Fibroblast of skin of back (primary cell): ENCODE data around the gene ICAM5.

Experiments used
- DNase-seq: peaks from one replicate; pipeline ENCODE4 v3.0.0-alpha.2; 2013

Gene ICAM5

GRCh38 chr19:10292206-10292788 lies 2.5 kb downstream of the ICAM5 start:
- DNase-seq = peak; percentile 66

- no peak for DNase-seq
These were observed 3.3 kb downstream of the ICAM5 start for GRCh38 chr19:10292789-10293636.

DNA sequence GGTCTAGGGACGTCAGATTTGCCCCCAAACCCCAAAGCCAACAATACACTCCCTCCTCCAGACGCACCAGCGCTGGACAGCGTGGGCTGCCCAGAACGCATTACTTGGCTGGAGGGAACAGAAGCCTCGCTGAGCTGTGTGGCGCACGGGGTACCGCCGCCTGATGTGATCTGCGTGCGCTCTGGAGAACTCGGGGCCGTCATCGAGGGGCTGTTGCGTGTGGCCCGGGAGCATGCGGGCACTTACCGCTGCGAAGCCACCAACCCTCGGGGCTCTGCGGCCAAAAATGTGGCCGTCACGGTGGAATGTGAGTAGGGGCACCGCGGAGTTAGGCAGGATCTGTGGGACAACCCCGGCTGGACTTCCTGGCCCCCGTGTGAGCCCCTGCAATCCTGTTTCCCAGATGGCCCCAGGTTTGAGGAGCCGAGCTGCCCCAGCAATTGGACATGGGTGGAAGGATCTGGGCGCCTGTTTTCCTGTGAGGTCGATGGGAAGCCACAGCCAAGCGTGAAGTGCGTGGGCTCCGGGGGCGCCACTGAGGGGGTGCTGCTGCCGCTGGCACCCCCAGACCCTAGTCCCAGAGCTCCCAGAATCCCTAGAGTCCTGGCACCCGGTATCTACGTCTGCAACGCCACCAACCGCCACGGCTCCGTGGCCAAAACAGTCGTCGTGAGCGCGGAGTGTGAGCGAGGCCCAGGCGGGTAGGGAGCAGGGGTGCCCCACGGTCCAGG lies 4.0 kb downstream of the ICAM5 start:
- no peak for DNase-seq

DNA sequence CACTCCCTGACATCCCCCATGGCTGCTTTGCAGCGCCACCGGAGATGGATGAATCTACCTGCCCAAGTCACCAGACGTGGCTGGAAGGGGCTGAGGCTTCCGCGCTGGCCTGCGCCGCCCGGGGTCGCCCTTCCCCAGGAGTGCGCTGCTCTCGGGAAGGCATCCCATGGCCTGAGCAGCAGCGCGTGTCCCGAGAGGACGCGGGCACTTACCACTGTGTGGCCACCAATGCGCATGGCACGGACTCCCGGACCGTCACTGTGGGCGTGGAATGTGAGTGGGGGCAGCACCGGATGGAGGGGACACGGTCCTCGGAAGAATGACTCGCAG lies 4.6 kb downstream of the ICAM5 start:
- no peak for DNase-seq

DNA sequence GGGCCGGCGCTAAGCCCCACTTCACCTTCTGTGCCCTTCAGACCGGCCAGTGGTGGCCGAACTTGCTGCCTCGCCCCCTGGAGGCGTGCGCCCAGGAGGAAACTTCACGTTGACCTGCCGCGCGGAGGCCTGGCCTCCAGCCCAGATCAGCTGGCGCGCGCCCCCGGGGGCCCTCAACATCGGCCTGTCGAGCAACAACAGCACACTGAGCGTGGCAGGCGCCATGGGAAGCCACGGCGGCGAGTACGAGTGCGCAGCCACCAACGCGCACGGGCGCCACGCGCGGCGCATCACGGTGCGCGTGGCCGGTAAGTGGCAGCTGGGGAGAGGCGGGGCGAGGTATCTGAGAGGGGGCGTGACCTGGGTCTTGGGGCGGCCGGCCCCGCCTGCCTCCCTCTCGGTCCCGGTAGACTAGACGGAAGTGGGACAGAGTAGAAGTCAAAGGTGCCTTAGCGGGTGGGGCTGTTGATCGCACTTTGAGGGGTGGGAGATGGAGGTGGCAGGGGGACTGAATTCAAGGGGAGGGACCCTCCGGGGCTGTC lies 5.6 kb downstream of the ICAM5 start:
- DNase-seq = no peak

- no peak for DNase-seq
These were observed 6.3 kb downstream of the ICAM5 start for GRCh38 chr19:10295847-10296591.

DNA sequence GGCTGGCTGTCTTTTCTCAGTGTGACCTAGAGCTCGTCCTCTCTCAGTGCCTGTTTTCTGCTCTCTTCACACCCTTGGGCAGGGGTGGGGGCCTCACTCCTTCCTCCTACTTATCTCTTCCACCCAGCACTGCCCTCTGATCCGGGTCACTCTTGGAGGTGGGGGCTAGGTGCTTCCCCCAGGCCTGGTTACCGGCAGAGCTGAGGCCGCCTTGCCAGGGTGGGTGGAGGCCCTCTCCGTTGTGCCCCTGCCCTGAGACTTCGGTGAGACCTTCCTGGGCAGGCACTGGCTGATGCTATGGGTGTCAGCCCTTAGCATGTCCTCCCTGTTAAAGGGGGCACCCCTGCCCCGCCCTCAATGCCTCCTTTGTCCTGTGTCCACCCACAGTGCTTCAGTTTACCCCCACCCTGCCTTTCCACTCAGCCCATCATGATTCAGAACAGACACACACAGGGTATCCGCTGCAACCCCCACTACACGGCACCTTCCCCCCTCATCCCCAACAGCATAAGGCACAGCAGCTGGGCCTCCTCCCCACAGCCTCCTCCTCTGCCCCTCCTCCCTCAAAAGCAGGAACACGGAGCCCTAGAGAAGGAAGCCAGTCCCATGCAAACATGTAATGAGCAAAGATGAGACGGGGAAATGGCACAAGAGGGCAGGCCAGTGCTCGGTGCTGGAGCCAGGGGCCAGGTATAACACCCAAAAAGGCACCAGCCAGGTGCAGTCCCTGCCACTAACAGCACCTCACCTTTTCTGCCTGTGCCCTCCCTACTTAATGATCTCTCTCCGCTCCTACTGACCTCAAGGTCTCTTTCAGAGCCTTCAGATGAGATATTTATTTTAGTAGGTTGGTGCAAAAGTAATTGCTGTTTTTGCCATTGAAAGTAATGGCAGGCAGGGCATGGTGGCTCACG lies 10.1 kb downstream of the ICAM5 start:
- DNase-seq = no peak

DNA sequence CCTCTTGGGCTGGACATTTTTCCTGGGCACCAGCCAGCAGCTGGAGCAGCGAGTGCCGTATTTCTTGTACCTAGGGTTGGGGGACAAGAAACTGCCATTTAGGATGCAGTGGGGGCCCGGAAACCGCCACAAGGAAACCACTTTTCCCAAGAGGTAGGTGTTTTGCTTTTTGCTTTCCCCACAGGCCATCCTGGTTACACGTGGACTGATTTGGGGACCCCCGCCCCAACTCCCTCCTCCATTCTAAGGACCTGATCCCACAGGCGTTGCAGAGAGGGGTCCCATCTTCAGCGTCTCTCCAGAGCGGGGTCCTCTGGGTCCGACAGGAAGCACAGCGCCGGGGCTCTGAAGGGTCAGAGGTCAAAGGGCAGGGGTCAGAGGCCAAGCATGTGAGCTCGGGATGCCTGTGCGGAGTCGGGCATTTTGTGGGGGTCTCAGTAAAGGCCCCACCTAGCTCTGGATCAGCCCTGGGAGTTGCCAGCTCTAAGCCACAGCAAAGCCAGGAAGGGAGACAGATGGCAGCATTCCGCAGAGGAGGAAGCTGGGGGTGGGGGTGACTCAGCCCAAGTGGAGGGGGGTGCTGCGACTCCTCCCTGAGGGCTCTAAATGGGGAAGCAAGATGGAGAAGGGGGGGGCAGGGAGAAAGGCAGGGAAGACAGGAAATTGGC lies 15.5 kb downstream of the ICAM5 start:
- DNase-seq = peak; percentile 52

GRCh38 chr19:10306327-10306726 lies 16.6 kb downstream of the ICAM5 start:
- no peak for DNase-seq

- no peak for DNase-seq
These were observed 19.7 kb downstream of the ICAM5 start, which contains the start of gene ZGLP1 for GRCh38 chr19:10309423-10309822. TSS of gene ZGLP1 (minus strand) at chr19:10309815.

DNA sequence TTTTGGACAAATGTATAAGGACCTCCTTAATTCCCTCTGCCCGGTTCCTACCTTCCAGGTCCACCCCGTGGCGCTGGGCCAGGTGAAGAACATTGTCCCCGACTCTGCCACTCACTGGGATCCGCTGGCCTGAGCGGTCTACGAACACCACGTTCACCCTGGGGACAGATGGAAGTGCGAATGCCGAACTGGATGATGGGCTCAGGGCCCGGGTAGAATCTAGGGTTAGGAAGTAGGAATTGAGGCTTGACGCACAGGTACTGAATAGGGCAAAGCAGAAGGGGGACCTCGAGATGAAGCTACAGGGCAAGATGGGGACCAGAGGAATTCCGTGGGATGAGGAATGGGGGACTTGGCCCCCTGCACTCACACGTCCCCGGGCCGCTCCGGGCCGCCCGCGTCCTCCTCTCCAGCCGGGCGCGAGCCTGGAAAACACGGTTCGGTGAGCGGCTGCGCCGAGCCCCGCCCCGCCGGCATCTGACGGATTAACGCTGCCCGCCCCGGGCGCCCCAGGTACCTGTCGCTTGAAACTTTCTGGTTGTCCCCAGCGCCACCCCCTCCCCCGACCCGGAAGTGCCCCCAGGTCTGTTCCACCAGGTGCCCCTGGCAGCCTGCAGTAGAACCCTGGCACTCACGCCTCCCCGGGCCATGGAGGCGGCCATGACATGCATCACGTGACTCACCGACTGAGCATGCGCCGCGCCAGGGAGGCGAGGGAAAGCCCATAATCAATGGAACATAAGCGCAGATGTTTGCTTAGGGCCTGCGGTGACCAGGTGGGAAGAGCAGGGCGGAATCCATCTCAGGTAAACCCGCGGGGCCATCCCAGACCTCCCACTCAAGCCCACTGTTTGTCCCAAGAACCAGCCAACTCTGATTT lies 25.8 kb downstream of the ICAM5 start, which contains the start of gene FDX2:
Gene FDX2, minus strand, starts transcription at position 681 of the 880 bp plus-strand sequence. Its CDS starts 19 bp downstream, at position 662.
- peak; percentile 73 for DNase-seq

- DNase-seq = no peak
These were observed 26.7 kb downstream of the ICAM5 start for GRCh38 chr19:10316229-10317044.

- no peak for DNase-seq
These were observed 27.5 kb downstream of the ICAM5 start for GRCh38 chr19:10317045-10317856.

DNA sequence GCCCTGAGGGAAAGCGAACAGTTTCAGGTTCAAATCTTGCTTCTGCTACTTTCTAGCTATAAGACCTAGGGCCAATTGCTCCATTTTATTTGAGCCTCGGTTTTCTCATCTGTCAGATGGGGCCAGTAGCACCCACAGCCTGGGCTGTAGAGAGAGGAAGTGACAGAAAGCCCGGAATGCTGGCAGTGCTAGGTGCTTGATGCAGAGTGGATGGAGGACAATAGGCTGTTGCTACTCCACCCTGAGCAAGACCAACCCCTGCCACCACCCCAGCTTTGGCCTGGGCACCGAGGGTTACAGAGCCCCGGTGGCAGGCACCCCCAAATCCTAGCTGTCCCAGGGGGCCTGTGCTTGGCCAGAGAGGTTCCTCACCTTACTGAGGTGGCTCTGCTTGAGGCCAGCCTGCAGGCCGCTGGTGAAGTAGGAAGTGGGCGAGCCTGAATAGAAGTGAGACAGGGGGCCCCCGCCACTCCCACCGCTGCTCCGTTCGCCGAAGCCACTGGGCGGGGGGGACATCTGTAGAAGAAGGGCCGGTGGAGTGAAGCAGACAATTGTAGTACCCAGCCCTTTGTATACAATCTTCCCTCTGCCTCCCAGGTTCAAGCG lies 28.2 kb downstream of the ICAM5 start:
- no peak for DNase-seq

GRCh38 chr19:10318807-10319682 lies 29.3 kb downstream of the ICAM5 start:
- no peak for DNase-seq
